Endothelial cell of umbilical vein (primary cell): Measurements from ENCODE around the gene SGK1. TPM values are rescaled to one million over a fixed set of nuclear protein-coding genes. Genes with fewer than 3 reads are reported as not detected.
"Not testable (repeated sequence)": the region's sequence is repeated elsewhere in the genome, so short reads cannot be mapped to it uniquely, and the experiment has no call there.

Experiments
- BruUV-seq: library from RNA; stranded (reverse); fragments of 400-500 nt; replicated peaks from 2 replicates; lab custom pipeline; 2021; lab: Mats Ljungman, UMichigan
- CTCF ChIA-PET: fragments of 300-600, 350-600 bp; sonication (Branson Sonifier 250); formaldehyde crosslinking; loops from one replicate; lab custom pipeline; 2021; ENCODE audit warnings: antibody characterized with exemption, inconsistent platforms; lab: Charles Lee
- POLR2A ChIA-PET: fragments of 300-600, 350-600 bp; sonication (Branson Sonifier 250); formaldehyde crosslinking; loops from one replicate; lab custom pipeline; 2021; ENCODE audit warnings: antibody characterized with exemption, inconsistent platforms; lab: Charles Lee
- DNase-seq: peaks from one replicate; pipeline ENCODE4 v3.0.0-alpha.2; 2011; ENCODE audit warnings: low read depth, low spot score
- FAIRE-seq: peaks from 2 replicates; lab custom pipeline; 2011; peaks lifted over from hg19 to GRCh38; lab: Jason Lieb, UNC
- H2AFZ ChIP-seq: 2 replicates; pipeline ENCODE4 v1.6.0; 2012; ENCODE audit warnings: low read depth, low read length, control low read depth, inconsistent platforms
- H3K27ac ChIP-seq: 2 replicates; pipeline ENCODE4 v1.5.1; 2011; ENCODE audit warnings: low read depth, mild to moderate bottlenecking, control low read depth, low read length, moderate library complexity; ENCODE audit not compliant: insufficient read depth
- H3K27me3 ChIP-seq, 2 experiments: 2 replicates each; pipeline versions ENCODE4 v1.6.0 to v1.6.1; 2011; ENCODE audit warnings: low read length in 2 of 2, mixed read lengths in 1 of 2; ENCODE audit not compliant: control insufficient read depth in 2 of 2, insufficient read depth in 2 of 2
- H3K36me3 ChIP-seq, 2 experiments: 2 replicates in 1 of 2; 3 replicates in 1 of 2; pipeline ENCODE4 v1.5.1; 2011; ENCODE audit warnings: low read length in 2 of 2, mild to moderate bottlenecking in 1 of 2, moderate library complexity in 1 of 2; ENCODE audit not compliant: control insufficient read depth in 2 of 2, insufficient read depth in 2 of 2; ENCODE audit errors: extremely low read depth in 1 of 2
- H3K4me1 ChIP-seq: 3 replicates; pipeline ENCODE4 v1.5.1; 2011; ENCODE audit warnings: mild to moderate bottlenecking, low read length; ENCODE audit not compliant: control insufficient read depth, insufficient read depth; ENCODE audit errors: extremely low read depth
- H3K4me2 ChIP-seq: 2 replicates; pipeline ENCODE4 v1.6.1; 2011; ENCODE audit warnings: low read length, control low read depth, mixed read lengths; ENCODE audit not compliant: insufficient read depth
- H3K4me3 ChIP-seq, 3 experiments: fragments of 200-600 bp in 1 of 3; sonication (generic), shearing (Covaris generic) in 1 of 3; replicated peaks in 1 of 3; 2 replicates each; pipeline ENCODE4 v1.5.1; 2011 to 2016; ENCODE audit warnings: control low read depth in 3 of 3, low read length in 3 of 3, mild to moderate bottlenecking in 2 of 3, inconsistent platforms in 1 of 3, low read depth in 1 of 3, moderate library complexity in 1 of 3; ENCODE audit not compliant: insufficient read depth in 1 of 3
- H3K79me2 ChIP-seq: 2 replicates; pipeline ENCODE4 v1.6.0; 2012; ENCODE audit warnings: low read length, inconsistent platforms; ENCODE audit not compliant: control insufficient read depth, insufficient read depth
- H3K9ac ChIP-seq: replicated peaks from 2 replicates; pipeline ENCODE3; 2011; ENCODE audit warnings: low read length, control low read depth; ENCODE audit not compliant: insufficient read depth; ENCODE audit errors: extremely low read depth
- H3K9me1 ChIP-seq: replicated peaks from 3 replicates; pipeline ENCODE4 v1.6.0; 2011; ENCODE audit warnings: mild to moderate bottlenecking, low read length; ENCODE audit not compliant: control insufficient read depth, insufficient read depth; ENCODE audit errors: extremely low read depth
- H3K9me3 ChIP-seq: replicated peaks from 2 replicates; pipeline ENCODE4 v1.5.1; 2012; ENCODE audit warnings: low read length, inconsistent platforms; ENCODE audit not compliant: control insufficient read depth, insufficient read depth
- H4K20me1 ChIP-seq: replicated peaks from 2 replicates; pipeline ENCODE3; 2011; ENCODE audit warnings: mild to moderate bottlenecking, low read length; ENCODE audit not compliant: control insufficient read depth, insufficient read depth; ENCODE audit errors: extremely low read depth
- EZH2 ChIP-seq: IDR thresholded peaks from 2 replicates; pipeline ENCODE4 v1.6.1; 2012; ENCODE audit warnings: borderline replicate concordance, low read depth, mild to moderate bottlenecking, moderate library complexity, low read length, inconsistent platforms; ENCODE audit not compliant: severe bottlenecking
- FOS ChIP-seq: IDR thresholded peaks from 2 replicates; pipeline ENCODE4 v1.6.1; 2011; ENCODE audit warnings: mild to moderate bottlenecking, low read length, moderate library complexity, borderline replicate concordance; ENCODE audit not compliant: insufficient read depth
- GATA2 ChIP-seq: IDR thresholded peaks from 2 replicates; pipeline ENCODE4 v1.7.0; 2011; ENCODE audit warnings: low read depth, mild to moderate bottlenecking, moderate library complexity, mixed read lengths, low read length; ENCODE audit not compliant: insufficient read length, insufficient read depth
- JUN ChIP-seq: IDR thresholded peaks from 2 replicates; pipeline ENCODE4 v1.6.1; 2011; ENCODE audit warnings: borderline replicate concordance, low read depth; ENCODE audit not compliant: insufficient read length, insufficient read depth
- MYC ChIP-seq: IDR thresholded peaks from one replicate; pipeline ENCODE4 v1.6.1; 2011; ENCODE audit warnings: mild to moderate bottlenecking, low read depth, low read length
- POLR2A ChIP-seq: IDR thresholded peaks from 2 replicates; pipeline ENCODE4 v1.6.1; 2012; ENCODE audit warnings: low read depth, mild to moderate bottlenecking, control low read depth, low read length
- POLR2AphosphoS5 ChIP-seq: IDR thresholded peaks from 2 replicates; pipeline ENCODE4 v1.6.1; 2012; ENCODE audit warnings: low read depth, mild to moderate bottlenecking, control low read depth, low read length, moderate library complexity; ENCODE audit not compliant: insufficient read depth
- dilution Hi-C: fragments of 300-500 bp; cut with MboI; formaldehyde crosslinking; loops from one replicate; pipeline ENCODE4 v1.15.0; 2019; ENCODE audit warnings: low sequenced_read_pairs; ENCODE audit not compliant: extremely low pct_ligation_motif_present
- intact Hi-C: fragments of 100-400 bp; cut with micrococcal nuclease; formaldehyde crosslinking; loops from one replicate; pipeline ENCODE4 v1.10.0; 2022
- polyA plus RNA-seq, 4 experiments: library from polyadenylated mRNA; depleted of rRNA in 3 of 4; stranded (reverse) in 3 of 4; unstranded in 1 of 4; fragments of >200 nt; gene quantifications; 2 replicates each; pipeline versions ENCODE4 v1.2.1 to v1.2.3, GENCODE V29; 2011 to 2012; ENCODE audit warnings: missing spikeins in 1 of 4
- total RNA-seq: library from RNA; stranded (reverse); gene quantifications from 2 replicates; pipeline ENCODE4 v1.2.3, GENCODE V29; 2021
- TF ChIP-seq, protein P1 (sequence below): IDR thresholded peaks from 2 replicates; pipeline ENCODE4 v1.6.1; 2011; ENCODE audit not compliant: insufficient read depth, insufficient read length
- TF ChIP-seq, protein P2 (sequence below), 2 donors: IDR thresholded peaks; 1 replicate in 1 of 2; 2 replicates in 1 of 2; pipeline ENCODE4 v1.5.1; 2011; ENCODE audit warnings: low read length in 2 of 2, mild to moderate bottlenecking in 2 of 2, moderate library complexity in 2 of 2, control low read depth in 1 of 2, inconsistent platforms in 1 of 2, low read depth in 1 of 2; ENCODE audit not compliant: insufficient read depth in 1 of 2; ENCODE audit errors: extremely low read depth in 1 of 2

SGK1 gene
- total and polyA plus RNA-seq, 2 donors (not counting 3 experiments of a cell fraction or from before 2014, with no cell fraction given), result 121 to 128 TPM

DNA sequence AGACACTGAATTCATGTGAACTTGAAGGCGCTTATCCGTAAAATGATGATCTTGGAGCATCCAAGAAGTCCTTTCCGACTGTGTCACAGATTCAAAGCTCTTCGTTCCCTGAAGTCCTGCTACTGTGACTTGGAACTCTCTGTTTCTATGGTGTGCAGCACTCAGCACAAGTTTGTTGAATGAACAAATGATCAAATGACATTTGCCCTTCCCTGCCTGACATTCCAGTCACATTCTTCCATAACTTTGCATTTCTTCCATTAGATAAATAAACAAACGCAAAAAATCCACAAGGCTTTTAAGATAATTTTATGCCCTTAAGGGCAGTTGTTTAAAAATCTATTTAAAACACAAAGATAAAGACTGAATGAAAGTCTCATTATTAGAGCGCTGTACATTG, 39.9 kb downstream of the SGK1 start:
- no peaks in the 10 kb centered on the region for H3K9me3 ChIP-seq
- H3K4me1 ChIP-seq, result no peaks in the 10 kb centered on the region
- CTCF ChIA-PET, result interaction anchor here (0.9 to 1.5 kb wide), 3 partner anchors 21 to 544 kb away, joined by 3 read pairs; no protein-coding TSS in a partner anchor
- no peak overlapping the region for H3K27ac ChIP-seq
- H3K79me2 ChIP-seq, result no peaks in the 10 kb centered on the region
- no TSS peak for BruUV-seq
- no peak overlapping the region for H3K4me2 ChIP-seq
- dilution Hi-C loops (no loop called here), intact Hi-C loops (no loop called here)
- TF ChIP-seq, protein P1, sequence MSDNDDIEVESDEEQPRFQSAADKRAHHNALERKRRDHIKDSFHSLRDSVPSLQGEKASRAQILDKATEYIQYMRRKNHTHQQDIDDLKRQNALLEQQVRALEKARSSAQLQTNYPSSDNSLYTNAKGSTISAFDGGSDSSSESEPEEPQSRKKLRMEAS, result no peak
- TF ChIP-seq EZH2, result no peak
- no peak for TF ChIP-seq POLR2A
- no peak for TF ChIP-seq GATA2
- TF ChIP-seq, protein P2, sequence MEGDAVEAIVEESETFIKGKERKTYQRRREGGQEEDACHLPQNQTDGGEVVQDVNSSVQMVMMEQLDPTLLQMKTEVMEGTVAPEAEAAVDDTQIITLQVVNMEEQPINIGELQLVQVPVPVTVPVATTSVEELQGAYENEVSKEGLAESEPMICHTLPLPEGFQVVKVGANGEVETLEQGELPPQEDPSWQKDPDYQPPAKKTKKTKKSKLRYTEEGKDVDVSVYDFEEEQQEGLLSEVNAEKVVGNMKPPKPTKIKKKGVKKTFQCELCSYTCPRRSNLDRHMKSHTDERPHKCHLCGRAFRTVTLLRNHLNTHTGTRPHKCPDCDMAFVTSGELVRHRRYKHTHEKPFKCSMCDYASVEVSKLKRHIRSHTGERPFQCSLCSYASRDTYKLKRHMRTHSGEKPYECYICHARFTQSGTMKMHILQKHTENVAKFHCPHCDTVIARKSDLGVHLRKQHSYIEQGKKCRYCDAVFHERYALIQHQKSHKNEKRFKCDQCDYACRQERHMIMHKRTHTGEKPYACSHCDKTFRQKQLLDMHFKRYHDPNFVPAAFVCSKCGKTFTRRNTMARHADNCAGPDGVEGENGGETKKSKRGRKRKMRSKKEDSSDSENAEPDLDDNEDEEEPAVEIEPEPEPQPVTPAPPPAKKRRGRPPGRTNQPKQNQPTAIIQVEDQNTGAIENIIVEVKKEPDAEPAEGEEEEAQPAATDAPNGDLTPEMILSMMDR (IDR thresholded peaks at IDR 0.05; ENCODE audit: extremely low read depth in 1 of 2, insufficient read depth in 1 of 2, low read depth in 1 of 2, low read length in 2 of 2), result no peak
- TF ChIP-seq MYC, result no peak
- TF ChIP-seq POLR2AphosphoS5, result no peak
- TF ChIP-seq JUN, result no peak
- no peak for TF ChIP-seq FOS
- H3K27me3 ChIP-seq, result no peaks in the 10 kb centered on the region
- H3K4me3 ChIP-seq, result no peak overlapping the region
- no peak for DNase-seq
- no peaks in the 10 kb centered on the region for H3K9me1 ChIP-seq
- no peak for FAIRE-seq
- H3K36me3 ChIP-seq, result no peaks in the 10 kb centered on the region
- H3K9ac ChIP-seq, result no peak overlapping the region
- no peaks in the 10 kb centered on the region for H4K20me1 ChIP-seq
- POLR2A ChIA-PET, result interaction anchor here (0.6 kb wide), 1 partner anchor 10 kb away, joined by 6 read pairs; no protein-coding TSS in a partner anchor
- H2AFZ ChIP-seq, result no peak overlapping the region

DNA sequence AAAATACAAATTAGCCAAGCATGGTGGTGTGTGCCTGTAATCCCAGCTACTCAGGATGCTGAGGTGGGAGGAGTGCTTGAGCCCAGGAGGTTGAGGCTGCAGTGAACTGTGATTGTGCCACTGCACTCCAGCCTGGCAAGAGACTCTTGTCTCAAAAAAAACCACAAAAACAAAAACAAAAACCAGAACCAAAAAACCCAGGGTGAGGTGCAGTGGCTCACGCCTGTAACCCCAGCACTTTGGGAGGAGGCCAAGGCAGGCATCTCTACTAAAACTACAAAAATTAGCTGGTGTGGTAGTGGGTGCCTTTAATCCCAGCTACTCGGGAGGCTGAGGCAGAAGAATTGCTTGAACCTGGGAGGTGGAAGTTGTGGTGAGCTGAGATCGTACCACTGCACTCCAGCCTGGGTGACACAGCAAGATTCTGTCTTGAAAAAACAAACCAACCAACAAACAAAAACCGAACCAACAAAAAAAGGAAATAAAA, 41.0 kb downstream of the SGK1 start:
- H3K4me3 ChIP-seq, H3K79me2 ChIP-seq, H3K9me3 ChIP-seq, H3K4me1 ChIP-seq, H3K27me3 ChIP-seq, H3K4me2 ChIP-seq, BruUV-seq, H3K9me1 ChIP-seq, H3K9ac ChIP-seq, H4K20me1 ChIP-seq, dilution Hi-C loops, intact Hi-C loops, POLR2A ChIA-PET, FAIRE-seq, H3K27ac ChIP-seq, H2AFZ ChIP-seq, DNase-seq, H3K36me3 ChIP-seq: not testable (repeated sequence)
- CTCF ChIA-PET, result interaction anchor here (0.7 to 1.0 kb wide), 3 partner anchors 8 to 545 kb away, joined by 3 to 4 read pairs (median 3); no protein-coding TSS in a partner anchor
